Fibroblast of villous mesenchyme (primary cell): Measurements from ENCODE around the gene BAIAP2. TPM values are rescaled to one million over a fixed set of nuclear protein-coding genes. Genes with fewer than 3 reads are reported as not detected.

Experiments used
- DNase-seq: peaks from one replicate; pipeline ENCODE4 v3.0.0-alpha.2; 2010; ENCODE audit warnings: low read depth
- H3K4me3 ChIP-seq: 2 replicates; pipeline ENCODE4 v1.5.1; 2011; ENCODE audit warnings: low read depth, mild to moderate bottlenecking, low read length
- CTCF ChIP-seq: IDR thresholded peaks from 2 replicates; pipeline ENCODE4 v1.5.1; 2012; ENCODE audit warnings: low read depth, mild to moderate bottlenecking, low read length; ENCODE audit not compliant: insufficient read depth
- total RNA-seq: library from RNA; depleted of rRNA; stranded (reverse); fragments of >200 nt; gene quantifications from 2 replicates; pipeline ENCODE4 v1.2.3, GENCODE V29; 2012

Gene BAIAP2
- total RNA-seq, 1 donor = 25.0 TPM

GRCh38 chr17:81035521-81036196, 708 bp downstream of the BAIAP2 start:
- no peak for DNase-seq
- no peak for TF ChIP-seq CTCF
- H3K4me3 ChIP-seq = peak overlapping the region; percentile 67

GRCh38 chr17:81036197-81036941, 1.4 kb downstream of the BAIAP2 start:
- no peak for TF ChIP-seq CTCF
- H3K4me3 ChIP-seq = peak overlapping the region; percentile 67
- DNase-seq = no peak

- TF ChIP-seq CTCF = no peak
- no peak for DNase-seq
- no peak overlapping the region for H3K4me3 ChIP-seq
Observed at GRCh38 chr17:81037026-81037797, 2.3 kb downstream of the BAIAP2 start.

GRCh38 chr17:81037798-81038733, 3.1 kb downstream of the BAIAP2 start:
- TF ChIP-seq CTCF = no peak
- no peak for DNase-seq
- H3K4me3 ChIP-seq = no peak overlapping the region

- no peak for TF ChIP-seq CTCF
- DNase-seq = no peak
- H3K4me3 ChIP-seq = no peak overlapping the region
Observed at GRCh38 chr17:81039096-81039495, 4.1 kb downstream of the BAIAP2 start.
